IMR-90 (cell line): Measurements from ENCODE around the gene TM4SF18. TPM values are rescaled to one million over a fixed set of nuclear protein-coding genes. Genes with fewer than 3 reads are reported as not detected.

ENCODE experiments used
- ATAC-seq: fragments of 200-7000 bp; cut with Tn5 transposase; 2 replicates; pipeline ENCODE4 v1.9.1; 2020; ENCODE audit warnings: low read depth, mild to moderate bottlenecking, moderate library complexity
- BruUV-seq: library from RNA; stranded (reverse); fragments of 400-500 nt; replicated peaks from 2 replicates; lab custom pipeline; 2021; lab: Mats Ljungman, UMichigan
- CTCF ChIA-PET: fragments of 300-600 bp; formaldehyde crosslinking; extraction: SDS; loops from one replicate; lab custom pipeline; 2021; ENCODE audit warnings: antibody characterized with exemption; lab: Yijun Ruan, JAX
- POLR2A ChIA-PET: fragments of 300-600 bp; sonication (Branson Sonifier 250); formaldehyde crosslinking; loops from one replicate; lab custom pipeline; 2022; ENCODE audit warnings: antibody characterized with exemption; ENCODE audit not compliant: unreplicated experiment; lab: Charles Lee
- DNase-seq: peaks from one replicate; pipeline ENCODE4 v3.0.0; 2013
- H2AFZ ChIP-seq: replicated peaks from 2 replicates; pipeline ENCODE3; 2013; ENCODE audit warnings: low read length, mild to moderate bottlenecking; ENCODE audit not compliant: poor library complexity
- H2AK5ac ChIP-seq: 2 replicates; pipeline ENCODE4 v1.6.1; 2013; ENCODE audit warnings: low read depth, low read length, inconsistent platforms
- H2AK9ac ChIP-seq: replicated peaks from 2 replicates; pipeline ENCODE3; 2013; ENCODE audit warnings: mild to moderate bottlenecking, low read depth, low read length, moderate library complexity; ENCODE audit not compliant: poor library complexity
- H2BK120ac ChIP-seq: 2 replicates; pipeline ENCODE4 v1.6.1; 2013; ENCODE audit warnings: low read depth, low read length, inconsistent platforms
- H2BK15ac ChIP-seq: 3 replicates; pipeline ENCODE4 v1.6.1; 2013; ENCODE audit warnings: low read depth, low read length, inconsistent platforms
- H2BK20ac ChIP-seq: 2 replicates; pipeline ENCODE4 v1.6.1; 2013; ENCODE audit warnings: low read depth, mild to moderate bottlenecking, inconsistent platforms, low read length, moderate library complexity
- H2BK5ac ChIP-seq: 2 replicates; pipeline ENCODE4 v1.6.1; 2013; ENCODE audit warnings: mild to moderate bottlenecking, low read depth, low read length, inconsistent platforms; ENCODE audit not compliant: poor library complexity, severe bottlenecking
- H3K14ac ChIP-seq: replicated peaks from 2 replicates; pipeline ENCODE4 v1.6.1; 2013; ENCODE audit warnings: low read depth, low read length, inconsistent platforms
- H3K18ac ChIP-seq: 2 replicates; pipeline ENCODE4 v1.6.1; 2013; ENCODE audit warnings: low read depth, low read length, control low read depth
- H3K23ac ChIP-seq: 2 replicates; pipeline ENCODE4 v1.6.1; 2013; ENCODE audit warnings: low read depth, low read length, inconsistent platforms
- H3K27ac ChIP-seq: 2 replicates; pipeline ENCODE4 v1.5.1; 2013; ENCODE audit warnings: mild to moderate bottlenecking, control low read depth, low read length; ENCODE audit not compliant: insufficient read depth
- H3K27me3 ChIP-seq: 2 replicates; pipeline ENCODE4 v1.6.1; 2013; ENCODE audit warnings: low read length; ENCODE audit not compliant: control insufficient read depth, insufficient read depth
- H3K36me3 ChIP-seq: 2 replicates; pipeline ENCODE4 v1.6.1; 2013; ENCODE audit warnings: low read length, mixed read lengths; ENCODE audit not compliant: control insufficient read depth, insufficient read depth
- H3K4ac ChIP-seq: 2 replicates; pipeline ENCODE4 v1.6.1; 2013; ENCODE audit warnings: low read depth, low read length, inconsistent platforms
- H3K4me1 ChIP-seq: 2 replicates; pipeline ENCODE4 v1.6.1; 2013; ENCODE audit warnings: low read length, mixed read lengths; ENCODE audit not compliant: control insufficient read depth, insufficient read depth
- H3K4me2 ChIP-seq: 2 replicates; pipeline ENCODE4 v1.6.1; 2013; ENCODE audit warnings: low read depth, mild to moderate bottlenecking, control low read depth, low read length, moderate library complexity
- H3K4me3 ChIP-seq: 2 replicates; pipeline ENCODE4 v1.5.1; 2013; ENCODE audit warnings: low read depth, mild to moderate bottlenecking, control low read depth, low read length, moderate library complexity; ENCODE audit not compliant: insufficient read depth
- H3K56ac ChIP-seq: 2 replicates; pipeline ENCODE4 v1.6.1; 2013; ENCODE audit warnings: low read length, inconsistent platforms; ENCODE audit not compliant: insufficient read depth; ENCODE audit errors: extremely low read depth
- H3K79me1 ChIP-seq, 2 experiments: 2 replicates each; pipeline ENCODE4 v1.6.1; 2013; ENCODE audit warnings: low read length in 2 of 2, inconsistent platforms in 1 of 2, low read depth in 1 of 2
- H3K9ac ChIP-seq: 2 replicates; pipeline ENCODE4 v1.6.1; 2013; ENCODE audit warnings: low read depth, low read length, control low read depth
- H3K9me1 ChIP-seq: 2 replicates; pipeline ENCODE4 v1.6.1; 2013; ENCODE audit warnings: low read length, inconsistent platforms; ENCODE audit not compliant: insufficient read depth
- H3K9me3 ChIP-seq: 2 replicates; pipeline ENCODE4 v1.6.1; 2013; ENCODE audit warnings: low read length; ENCODE audit not compliant: control insufficient read depth, insufficient read depth
- H4K20me1 ChIP-seq: 2 replicates; pipeline ENCODE4 v1.6.1; 2013; ENCODE audit warnings: low read length, inconsistent platforms; ENCODE audit not compliant: insufficient read depth
- H4K5ac ChIP-seq: 2 replicates; pipeline ENCODE4 v1.6.1; 2013; ENCODE audit warnings: mild to moderate bottlenecking, low read depth, low read length, control low read depth
- H4K8ac ChIP-seq, 2 experiments: 2 replicates each; pipeline ENCODE4 v1.6.1; 2013; ENCODE audit warnings: low read depth in 2 of 2, low read length in 2 of 2, control low read depth in 1 of 2, inconsistent platforms in 1 of 2
- H4K91ac ChIP-seq: 2 replicates; pipeline ENCODE4 v1.6.1; 2013; ENCODE audit warnings: low read depth, low read length, inconsistent platforms; ENCODE audit not compliant: insufficient read depth
- CHD1 ChIP-seq: IDR thresholded peaks from 2 replicates; pipeline ENCODE4 v1.6.1; 2012; ENCODE audit warnings: low read depth, low read length, improper control_type of control experiment
- RCOR1 ChIP-seq: IDR thresholded peaks from 2 replicates; pipeline ENCODE4 v1.6.1; 2012; ENCODE audit warnings: mild to moderate bottlenecking, low read length, improper control_type of control experiment; ENCODE audit not compliant: insufficient replicate concordance
- WGBS, 2 experiments: methylation state at CpG; one replicate each; pipeline versions ENCODE4 v1.1.5 to v1.1.7; 2013; ENCODE audit warnings: missing lambda C conversion rate in 2 of 2; ENCODE audit not compliant: insufficient read length in 1 of 2; ENCODE audit errors: extremely low coverage in 2 of 2; 5-methylcytosine and 5-hydroxymethylcytosine counted together
- dilution Hi-C: fragments of 300-500 bp; cut with HindIII; formaldehyde crosslinking; loops from one replicate; pipeline ENCODE4 v1.14.3; 2018; ENCODE audit warnings: low sequenced_read_pairs; ENCODE audit not compliant: unreplicated experiment
- in situ Hi-C: fragments of 300-500 bp; cut with MboI; formaldehyde crosslinking; loops from 3 replicates; pipeline ENCODE4 v1.14.3; 2019; ENCODE audit warnings: low sequenced_read_pairs, inconsistent platforms, mixed read lengths
- intact Hi-C: fragments of 100-400 bp; cut with micrococcal nuclease; formaldehyde crosslinking; loops from 2 replicates; pipeline ENCODE4 v1.10.0; 2022
- polyA plus RNA-seq, 3 experiments: library from polyadenylated mRNA; depleted of rRNA; stranded (reverse); fragments of >200 nt; gene quantifications; 2 replicates each; pipeline ENCODE4 v1.2.3, GENCODE V29; 2012; ENCODE audit warnings: low replicate concordance in 1 of 3
- total RNA-seq: library from RNA; depleted of rRNA; stranded (reverse); fragments of >200 nt; gene quantifications from 2 replicates; pipeline ENCODE4 v1.2.3, GENCODE V29; 2012
- TF ChIP-seq, protein P1 (sequence below): fragments of 150-350 bp; IDR thresholded peaks from 2 replicates; pipeline ENCODE4 v1.6.1; 2017; ENCODE audit warnings: mild to moderate bottlenecking, antibody characterized with exemption, low read length, low read depth

The TM4SF18 gene
- total and polyA plus RNA-seq, 2 of the 4 experiments (the other 2 are of a cell fraction), result under 0.01 TPM; not detected in 1

DNA sequence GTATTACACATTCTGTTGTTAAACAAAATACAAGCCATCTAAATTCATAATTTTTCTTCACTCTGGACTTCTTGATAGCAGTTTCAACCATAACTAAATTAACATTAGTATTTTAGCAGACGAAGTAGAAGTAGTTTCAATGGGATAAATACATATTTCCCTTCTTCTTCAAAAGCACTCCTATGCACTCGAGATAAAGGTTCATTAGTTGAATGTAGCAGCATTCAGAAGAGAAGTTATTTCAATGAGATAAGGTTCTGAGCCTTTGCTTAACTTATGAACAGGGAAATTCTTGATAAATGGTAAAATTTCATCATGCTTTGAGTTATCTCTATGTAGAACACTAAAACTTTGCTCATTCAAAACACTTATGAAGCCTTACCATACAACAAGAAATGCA is 11.8 kb downstream of the TM4SF18 start:
- ATAC-seq, result no peak
- WGBS, 2 experiments, result no CpG with 5 or more reads among the region's 2 CpGs

More for the DNA sequence above, 11.8 kb downstream of the TM4SF18 start:
- Histone ChIP-seq H2AK9ac (no peak overlapping the region), H2BK120ac (no peak overlapping the region), H3K56ac (no peak overlapping the region), H2AK5ac (no peak overlapping the region), H4K8ac (no peak overlapping the region), H3K18ac (no peak overlapping the region), H4K5ac (no peak overlapping the region), H3K4me1 (peaks cover 2% of the 10 kb centered on the region; the same call in 1 of the 2 replicates), H2AFZ (no peak overlapping the region), H3K27ac (no peak overlapping the region), H3K9ac (no peak overlapping the region), H3K9me1 (peaks cover 3% of the 10 kb centered on the region; the same call in 1 of the 2 replicates), H3K79me1 (0 out of 4 replicates have a peak, but pooled peaks cover 0 to 3% of the 10 kb centered on the region in 2 experiments), H2BK15ac (no peak overlapping the region), H3K23ac (no peak overlapping the region), H2BK5ac (no peak overlapping the region), H3K4ac (no peak overlapping the region), H4K91ac (no peak overlapping the region), H3K27me3 (no peaks in the 10 kb centered on the region), H3K9me3 (no peaks in the 10 kb centered on the region), H3K14ac (no peak overlapping the region), H4K20me1 (no peaks in the 10 kb centered on the region), H3K36me3 (no peaks in the 10 kb centered on the region), H3K4me3 (no peak overlapping the region), H3K4me2 (no peak overlapping the region), H2BK20ac (no peak overlapping the region)
- TF ChIP-seq RCOR1 (no peak), CHD1 (no peak)
- TF ChIP-seq, protein P1, sequence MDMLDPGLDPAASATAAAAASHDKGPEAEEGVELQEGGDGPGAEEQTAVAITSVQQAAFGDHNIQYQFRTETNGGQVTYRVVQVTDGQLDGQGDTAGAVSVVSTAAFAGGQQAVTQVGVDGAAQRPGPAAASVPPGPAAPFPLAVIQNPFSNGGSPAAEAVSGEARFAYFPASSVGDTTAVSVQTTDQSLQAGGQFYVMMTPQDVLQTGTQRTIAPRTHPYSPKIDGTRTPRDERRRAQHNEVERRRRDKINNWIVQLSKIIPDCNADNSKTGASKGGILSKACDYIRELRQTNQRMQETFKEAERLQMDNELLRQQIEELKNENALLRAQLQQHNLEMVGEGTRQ, result no peak
- no peak for DNase-seq
- intact Hi-C loops (no loop called here), in situ Hi-C loops (no loop called here), dilution Hi-C loops (no loop called here)
- POLR2A ChIA-PET, result no interaction called here
- CTCF ChIA-PET, result no interaction called here
- BruUV-seq, result no TSS peak
